IPS-NIHi11 (cell line): ENCODE data around the gene RHOA.
"Not testable (repeated sequence)": the region's sequence is repeated elsewhere in the genome, so short reads cannot be mapped to it uniquely, and the experiment has no call there.

ENCODE experiments used
- DNase-seq: peaks from one replicate; pipeline ENCODE4 v3.0.0; 2012; ENCODE audit warnings: mixed read lengths, low spot score

RHOA gene

GRCh38 chr3:49411535-49411967, 225 bp downstream of the RHOA start:
- DNase-seq, result peak; percentile 85

GRCh38 chr3:49410846-49411534, 786 bp downstream of the RHOA start:
- no peak for DNase-seq

DNA sequence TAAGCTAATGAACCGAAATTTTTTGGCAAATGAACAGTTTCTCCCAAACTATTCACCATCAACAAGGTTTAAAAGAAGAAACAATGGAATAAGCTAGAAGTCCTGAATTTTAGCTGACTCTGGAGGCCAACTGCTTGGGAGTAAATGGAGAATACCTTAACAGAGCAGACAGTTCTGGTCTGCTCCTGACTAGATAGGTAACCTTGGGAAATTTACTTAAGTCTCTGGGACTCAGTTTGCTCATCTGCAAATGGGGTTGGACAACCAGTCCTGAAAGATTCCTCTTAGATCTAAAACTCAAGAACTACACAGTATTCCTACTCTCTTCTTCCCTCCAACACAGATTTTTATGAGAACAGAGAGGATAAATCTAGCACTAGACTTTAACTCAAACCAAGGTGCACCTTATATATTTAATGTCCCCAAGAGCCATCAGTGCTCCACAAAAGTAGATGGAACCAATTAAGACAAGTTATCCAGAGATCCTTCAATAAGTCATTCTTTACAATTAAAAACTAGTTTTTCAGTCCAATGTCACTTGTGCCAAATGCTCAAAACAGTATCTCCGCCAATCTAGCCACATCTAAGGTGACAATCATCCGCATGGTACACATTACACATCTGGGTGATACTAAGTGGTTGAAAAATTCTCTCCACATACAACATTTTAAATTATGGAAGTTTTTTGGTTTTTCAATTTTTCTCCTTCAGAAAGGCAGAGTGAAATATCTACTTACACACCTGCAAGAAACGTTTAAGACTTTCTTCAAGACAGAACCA, 1.5 kb downstream of the RHOA start:
- no peak for DNase-seq

GRCh38 chr3:49406571-49407565, 4.9 kb downstream of the RHOA start:
- no peak for DNase-seq

DNA sequence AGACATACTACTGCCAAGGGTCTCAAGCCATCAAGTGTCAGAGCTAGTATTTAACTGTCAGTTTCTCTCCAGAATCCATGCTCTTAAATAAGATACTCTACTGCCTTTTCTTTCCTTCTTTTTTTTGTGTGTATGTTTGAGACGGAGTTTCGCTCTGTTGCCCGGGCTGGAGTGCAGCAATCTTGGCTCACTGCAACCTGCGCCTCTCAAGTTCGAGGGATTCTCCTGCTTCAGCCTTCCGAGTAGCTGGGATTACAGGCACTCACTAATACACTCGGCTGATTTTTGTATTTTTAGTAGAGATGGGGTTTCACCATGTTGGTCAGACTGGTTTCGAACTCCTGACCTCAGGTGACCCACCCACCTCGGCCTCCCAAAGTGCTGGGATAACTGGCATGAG, 6.2 kb downstream of the RHOA start:
- DNase-seq, result not testable (repeated sequence)

- DNase-seq, result no peak
Observed at GRCh38 chr3:49403891-49404290, 7.9 kb downstream of the RHOA start.

DNA sequence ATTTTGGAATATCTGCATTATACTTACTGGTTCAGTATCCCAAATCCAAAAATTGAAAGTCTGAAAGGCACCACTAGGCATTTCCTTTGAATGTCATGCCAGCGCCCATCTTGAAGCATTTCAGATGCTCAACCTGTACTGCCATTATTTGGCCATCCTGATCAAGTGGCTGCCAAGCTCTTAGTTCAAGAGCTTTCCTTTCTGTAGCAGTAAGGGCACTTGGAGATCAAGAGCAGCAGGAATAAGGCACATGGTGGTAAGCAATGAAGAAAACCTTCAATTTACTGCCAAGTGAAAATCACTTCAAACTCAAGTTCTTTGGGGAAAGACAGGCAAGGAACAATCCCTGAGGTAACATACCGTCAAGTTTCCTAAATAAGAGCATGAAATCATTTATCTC, 10.0 kb downstream of the RHOA start:
- no peak for DNase-seq

- no peak for DNase-seq
Observed at GRCh38 chr3:49399461-49399860, 12.3 kb downstream of the RHOA start.

DNA sequence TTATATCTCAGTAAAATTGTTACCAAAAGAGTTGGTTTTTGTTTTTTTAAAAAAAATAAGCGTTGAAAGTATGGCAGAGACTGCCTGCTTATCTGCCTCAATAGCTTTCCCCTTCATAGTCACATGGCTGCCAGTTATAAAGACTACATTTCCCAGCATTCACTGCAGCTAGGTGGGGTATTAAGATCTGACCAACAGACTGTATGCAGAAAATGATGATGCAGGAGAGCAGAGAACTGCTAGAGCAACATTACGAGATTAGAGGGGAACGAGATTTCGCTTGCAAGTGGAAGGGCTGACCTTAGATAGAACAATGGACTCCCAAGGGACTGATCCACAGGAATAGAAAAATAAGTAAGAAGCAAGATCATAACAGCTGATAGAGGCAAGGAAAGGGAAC, 14.3 kb downstream of the RHOA start:
- DNase-seq, result peak; percentile 32

DNA sequence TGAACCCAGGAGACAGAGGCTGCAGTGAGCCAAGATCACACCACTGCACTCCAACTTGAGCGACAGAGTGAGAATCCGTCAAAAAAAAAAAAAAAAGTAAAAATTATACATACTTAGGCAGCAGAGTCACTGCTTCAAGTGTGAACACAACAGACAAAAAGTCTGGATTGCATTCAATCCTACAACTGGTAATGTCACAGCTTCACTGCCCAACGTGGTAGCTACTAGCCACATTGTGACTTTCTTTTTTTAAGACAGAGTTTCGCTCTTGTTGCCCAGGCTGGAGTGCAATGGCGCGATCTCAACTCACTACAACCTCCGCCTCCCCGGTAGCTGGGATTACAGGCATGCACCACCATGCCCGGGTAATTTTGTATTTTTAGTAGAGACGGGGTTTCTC, 20.5 kb downstream of the RHOA start:
- DNase-seq, result not testable (repeated sequence)

DNA sequence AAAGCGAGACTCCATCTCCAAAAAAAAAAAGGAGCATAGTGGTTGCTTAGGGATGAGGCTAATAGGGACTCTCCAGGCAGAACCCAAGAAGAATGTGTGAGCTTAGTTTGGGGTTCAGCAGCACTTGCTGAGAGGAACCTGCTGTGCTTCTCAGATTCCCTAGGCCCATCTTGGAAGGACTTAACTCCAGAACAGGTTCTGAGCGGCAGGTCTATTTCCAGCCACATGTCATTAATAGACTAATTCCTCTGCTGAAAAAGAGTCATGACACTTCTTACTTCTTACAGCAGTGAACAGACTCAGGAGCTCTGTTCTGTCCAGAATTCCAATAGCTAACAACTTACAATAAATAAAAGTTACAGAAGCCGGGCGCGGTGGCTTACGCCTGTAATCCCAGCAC, 22.5 kb downstream of the RHOA start:
- DNase-seq, result no peak

DNA sequence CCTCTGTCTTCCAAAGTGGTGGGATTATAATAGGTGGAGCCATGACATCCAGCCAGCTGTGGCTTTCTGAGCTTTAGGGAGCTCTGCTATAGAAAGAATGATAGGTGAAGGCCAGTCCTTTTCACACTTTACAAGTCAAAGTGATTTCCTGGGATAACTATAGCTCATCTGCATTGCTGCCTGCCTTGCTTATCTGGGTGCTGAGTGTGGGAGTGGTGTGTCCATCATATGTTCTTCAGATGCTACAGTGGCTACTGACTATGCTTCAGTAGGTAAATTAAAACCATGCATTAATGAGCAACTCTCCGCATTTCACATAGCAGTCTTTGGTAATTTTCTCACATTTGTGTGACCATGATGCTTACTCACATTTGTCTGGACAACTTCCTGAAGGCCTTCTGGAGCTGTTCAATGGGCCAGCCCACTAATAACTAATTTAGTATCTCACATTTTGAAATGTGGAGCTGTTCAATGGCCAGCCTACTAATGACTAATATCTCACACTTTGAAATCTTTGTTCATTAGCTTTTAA, 23.4 kb downstream of the RHOA start:
- DNase-seq, result no peak

DNA sequence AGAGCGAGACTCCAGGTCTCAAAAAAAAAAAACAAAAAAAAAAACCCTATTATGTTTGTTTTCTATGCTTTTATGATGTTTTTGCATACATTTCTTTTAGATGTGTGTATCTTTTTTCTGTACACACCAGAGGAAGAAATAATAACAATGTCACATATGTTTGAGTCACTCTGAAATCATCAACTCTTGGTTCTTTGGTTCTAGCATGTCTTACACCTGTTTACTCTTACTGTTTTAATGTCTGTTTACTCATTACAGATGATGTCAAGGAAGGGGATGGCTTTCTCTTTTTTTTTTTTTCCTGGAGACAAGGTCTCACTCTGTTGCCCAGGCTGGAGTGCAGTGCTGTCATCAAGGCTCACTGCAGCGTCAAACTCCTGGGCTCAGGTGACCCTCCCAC, 24.1 kb downstream of the RHOA start:
- DNase-seq, result no peak

DNA sequence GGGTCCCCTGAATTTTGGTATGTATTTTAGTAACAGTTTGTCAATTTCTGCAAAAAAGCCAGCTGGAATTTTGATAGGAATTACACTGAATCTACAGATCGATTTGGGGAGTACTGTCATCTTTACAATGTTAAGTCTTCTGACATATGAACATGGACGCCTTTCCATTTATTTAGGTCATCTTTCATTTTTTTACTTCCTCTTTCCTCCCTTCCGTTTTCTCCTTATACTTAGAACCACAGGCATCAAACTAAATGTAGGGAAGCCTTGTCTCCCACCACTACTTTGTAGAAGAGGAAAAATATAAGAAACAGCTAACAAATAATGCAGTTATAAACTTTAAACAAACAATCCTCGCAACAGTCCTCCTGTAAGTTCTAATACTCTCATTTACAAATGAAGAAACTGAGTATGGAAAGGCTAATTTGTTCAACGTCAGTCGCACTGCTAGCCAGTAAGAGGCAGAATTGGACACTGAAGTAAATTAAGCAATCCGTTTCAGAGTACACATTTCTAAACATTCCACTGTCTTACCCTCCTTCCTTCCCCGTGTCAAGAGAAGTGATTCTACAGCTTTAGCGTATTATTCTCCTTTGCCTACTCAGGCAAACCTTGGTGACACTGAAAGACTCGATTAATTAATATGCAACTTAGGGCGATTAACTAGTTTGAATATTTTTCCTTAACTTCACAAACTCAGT, 25.6 kb downstream of the RHOA start:
- DNase-seq, result no peak

GRCh38 chr3:49385617-49386016, 26.2 kb downstream of the RHOA start:
- no peak for DNase-seq

GRCh38 chr3:49383387-49383786, 28.4 kb downstream of the RHOA start:
- DNase-seq, result no peak

- DNase-seq, result no peak
Observed at GRCh38 chr3:49378249-49378895, 33.4 kb downstream of the RHOA start.

DNA sequence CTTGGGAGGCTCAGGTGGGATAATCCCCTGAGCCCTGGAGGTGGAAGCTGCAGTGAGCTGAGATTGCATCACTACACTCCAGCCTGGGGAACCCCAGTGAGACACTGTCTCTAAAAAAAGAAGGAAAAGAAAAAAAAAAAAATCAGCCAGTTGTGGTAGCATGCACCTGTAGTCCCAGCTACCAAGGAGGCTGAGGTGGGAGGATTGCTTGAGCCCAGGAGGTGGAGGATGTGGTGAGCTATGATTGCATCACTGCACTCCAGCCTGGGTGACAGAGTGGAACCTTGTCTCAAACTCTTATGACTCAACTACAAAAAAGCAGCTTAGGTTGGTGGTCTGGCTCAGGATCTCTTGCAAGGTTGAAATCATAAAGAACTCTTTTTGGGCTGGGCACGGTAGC, 34.3 kb downstream of the RHOA start:
- no peak for DNase-seq

- DNase-seq, result no peak
Observed at GRCh38 chr3:49371946-49372345, 39.8 kb downstream of the RHOA start.

DNA sequence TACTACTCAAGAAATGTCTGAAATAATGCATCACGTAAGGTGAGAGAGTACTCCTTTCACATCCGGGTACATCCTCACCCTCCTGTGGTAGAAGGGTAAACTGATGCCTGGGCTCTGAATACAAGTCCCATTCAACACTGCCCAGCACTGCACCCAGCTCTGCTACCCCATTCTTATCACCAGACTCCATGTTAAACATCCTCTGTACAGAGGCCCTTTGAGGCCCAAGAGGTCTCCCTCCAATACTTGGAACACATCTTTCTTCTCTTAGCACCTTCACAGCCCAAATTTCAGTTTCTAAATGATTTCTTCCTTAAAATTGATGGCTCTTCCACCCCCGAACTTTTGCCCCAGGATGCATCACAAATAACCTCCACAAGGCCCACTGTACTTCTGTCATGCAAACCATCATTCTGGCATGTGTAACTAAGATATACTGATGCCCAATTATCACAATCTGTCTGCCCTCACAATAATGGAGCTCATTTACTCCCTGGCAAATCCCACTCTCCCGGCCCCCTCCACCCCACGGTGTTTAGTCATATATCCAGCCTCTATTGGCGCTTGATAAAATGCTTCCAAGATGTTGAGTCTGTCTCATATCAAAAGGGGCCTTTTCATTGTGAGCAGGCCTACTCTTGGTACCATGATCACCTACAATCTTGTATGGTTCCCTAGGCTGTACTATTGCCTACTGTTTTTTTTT, 41.0 kb downstream of the RHOA start:
- DNase-seq, result no peak
